ENCODE measurements around the gene ESYT3. TPM values are rescaled to one million over a fixed set of nuclear protein-coding genes. Genes with fewer than 3 reads are reported as not detected.

The ESYT3 gene
- total RNA-seq, result 0.09 TPM
- 0.27 TPM for polyA plus RNA-seq
- long read RNA-seq, donor 1, result 0 reads
- long read RNA-seq, donor 2, result 0 reads
- long read RNA-seq, donor 3, result 0 reads
- long read RNA-seq, donor 4, result 0 reads
- long read RNA-seq, donor 5, result 0 reads
- long read RNA-seq, donor 6, result 0 reads
- long read RNA-seq, donor 7, result 0 reads
- long read RNA-seq, donor 8, result 0 reads
- long read RNA-seq, donor 9, result 0 reads
- long read RNA-seq, donor 10, result 0 reads

DNA sequence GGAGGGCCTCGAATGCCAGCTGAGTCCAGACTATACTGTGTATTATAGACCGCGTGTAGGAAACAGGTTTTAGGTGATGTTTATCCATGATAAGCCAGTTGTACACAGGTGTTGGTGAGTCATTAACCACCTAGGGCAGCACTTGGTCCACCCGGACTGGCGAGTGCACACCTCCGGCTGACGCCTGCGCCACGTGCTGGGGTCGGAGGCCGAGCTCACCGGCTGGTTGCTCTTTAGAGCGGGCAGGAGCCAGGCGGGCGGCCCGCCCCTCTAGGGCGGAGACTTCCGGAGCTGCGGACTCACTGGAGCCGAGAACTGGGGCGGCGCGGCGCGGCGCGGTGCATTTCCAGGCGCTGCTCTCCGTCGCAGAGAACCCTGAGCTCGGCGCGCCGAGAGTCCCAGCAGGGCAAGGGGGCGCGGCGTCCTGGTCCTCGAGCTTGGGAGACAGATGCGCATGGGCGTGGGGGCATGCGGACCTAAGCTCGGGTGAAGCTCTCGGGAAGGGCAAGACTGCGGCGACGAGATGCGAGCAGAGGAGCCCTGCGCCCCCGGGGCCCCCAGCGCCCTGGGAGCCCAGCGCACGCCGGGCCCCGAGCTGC is at the start of gene ESYT3:
Gene ESYT3 (plus strand): TSS at position 341 of the 599 bp plus-strand sequence. CDS start 183 bp downstream, at position 524.
- Histone ChIP-seq H3K4me1 (ENCODE audit: control insufficient read depth in 2 of 2, insufficient read depth in 2 of 2, low read length in 2 of 2) (peaks cover 9 to 16% of the 10 kb centered on the region in 2 donors), H3K27me3 (ENCODE audit: control insufficient read depth in 2 of 2, insufficient read depth in 1 of 2, low read length in 1 of 2) (peaks cover 34 to 68% of the 10 kb centered on the region in 2 donors), H3K36me3 (ENCODE audit: control insufficient read depth in 2 of 2, insufficient read depth in 2 of 2, low read length in 1 of 2) (no peaks in the 10 kb centered on the region), H3K9me3 (ENCODE audit: control insufficient read depth in 2 of 2, insufficient read depth in 1 of 2, low read length in 1 of 2) (peaks cover 0 to 6% of the 10 kb centered on the region in 2 donors), H3K4me3 (ENCODE audit: low read length in 2 of 2) (peak within 1 kb of the TSS; percentile 18 to 41), H3K27ac (ENCODE audit: low read depth in 1 of 2, low read length in 1 of 2) (no peak within 1 kb of the TSS)
- WGBS, result 1% methylated on average over 54 of the region's 54 CpGs
- DNase-seq (ENCODE audit: low read depth in 6 of 9, low spot score in 9 of 9), result peak in 8 of 9 donors; percentile 19 to 72 (median 30)

DNA sequence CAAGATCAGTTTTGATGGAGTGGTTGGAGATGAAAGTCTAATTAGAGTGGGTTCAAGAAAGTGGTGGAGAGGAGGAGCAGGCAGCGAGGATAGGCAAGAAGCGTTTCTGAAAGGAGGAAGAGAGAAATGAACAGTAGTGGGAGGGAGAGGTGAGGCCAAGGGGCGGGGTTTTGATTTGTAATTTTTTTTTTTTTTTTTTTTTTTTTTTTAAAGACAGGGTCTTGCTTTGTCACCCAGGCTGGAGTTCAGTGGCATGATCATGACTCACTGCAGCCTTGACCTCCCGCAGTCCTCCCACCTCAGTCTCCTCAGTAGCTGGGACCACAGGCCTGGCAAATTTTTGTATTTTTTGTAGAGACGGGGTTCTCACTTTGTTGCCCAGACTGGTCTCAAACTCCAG is 49.4 kb upstream of the ESYT3 start:
- no peak overlapping the region for H3K27ac ChIP-seq (ENCODE audit: low read depth in 1 of 2, low read length in 1 of 2)
- 98% methylated on average over 5 of the region's 5 CpGs for WGBS

GRCh38 chr3:138389144-138389601 is 45.2 kb upstream of the ESYT3 start:
- 96% methylated on average over 6 of the region's 6 CpGs for WGBS
- Histone ChIP-seq H3K27me3 (ENCODE audit: control insufficient read depth in 2 of 2, insufficient read depth in 1 of 2, low read length in 1 of 2) (no peaks in the 10 kb centered on the region), H3K9me3 (ENCODE audit: control insufficient read depth in 2 of 2, insufficient read depth in 1 of 2, low read length in 1 of 2) (no peaks in the 10 kb centered on the region), H3K36me3 (ENCODE audit: control insufficient read depth in 2 of 2, insufficient read depth in 2 of 2, low read length in 1 of 2) (no peaks in the 10 kb centered on the region), H3K4me3 (ENCODE audit: low read length in 2 of 2) (no peak overlapping the region), H3K27ac (ENCODE audit: low read depth in 1 of 2, low read length in 1 of 2) (no peak overlapping the region), H3K4me1 (ENCODE audit: control insufficient read depth in 2 of 2, insufficient read depth in 2 of 2, low read length in 2 of 2) (no peaks in the 10 kb centered on the region)
- no peak for DNase-seq (ENCODE audit: low read depth in 6 of 9, low spot score in 9 of 9)

More for the DNA sequence above, 49.4 kb upstream of the ESYT3 start:
- no peak for DNase-seq (ENCODE audit: low read depth in 6 of 9, low spot score in 9 of 9)
- no peaks in the 10 kb centered on the region for H3K27me3 ChIP-seq (ENCODE audit: control insufficient read depth in 2 of 2, insufficient read depth in 1 of 2, low read length in 1 of 2)
- no peaks in the 10 kb centered on the region for H3K9me3 ChIP-seq (ENCODE audit: control insufficient read depth in 2 of 2, insufficient read depth in 1 of 2, low read length in 1 of 2)
- peaks cover 0 to 8% of the 10 kb centered on the region in 2 donors for H3K4me1 ChIP-seq (ENCODE audit: control insufficient read depth in 2 of 2, insufficient read depth in 2 of 2, low read length in 2 of 2)
- no peaks in the 10 kb centered on the region for H3K36me3 ChIP-seq (ENCODE audit: control insufficient read depth in 2 of 2, insufficient read depth in 2 of 2, low read length in 1 of 2)
- H3K4me3 ChIP-seq (ENCODE audit: low read length in 2 of 2), result no peak overlapping the region

- no peaks in the 10 kb centered on the region for H3K9me3 ChIP-seq (ENCODE audit: control insufficient read depth in 2 of 2, insufficient read depth in 1 of 2, low read length in 1 of 2)
- H3K4me1 ChIP-seq (ENCODE audit: control insufficient read depth in 2 of 2, insufficient read depth in 2 of 2, low read length in 2 of 2), result no peaks in the 10 kb centered on the region
- H3K36me3 ChIP-seq (ENCODE audit: control insufficient read depth in 2 of 2, insufficient read depth in 2 of 2, low read length in 1 of 2), result no peaks in the 10 kb centered on the region
- H3K4me3 ChIP-seq (ENCODE audit: low read length in 2 of 2), result no peak overlapping the region
- DNase-seq (ENCODE audit: low read depth in 6 of 9, low spot score in 9 of 9), result no peak
- no peaks in the 10 kb centered on the region for H3K27me3 ChIP-seq (ENCODE audit: control insufficient read depth in 2 of 2, insufficient read depth in 1 of 2, low read length in 1 of 2)
- no peak overlapping the region for H3K27ac ChIP-seq (ENCODE audit: low read depth in 1 of 2, low read length in 1 of 2)
- WGBS, result 94% methylated on average over 9 of the region's 9 CpGs
Measured at GRCh38 chr3:138389841-138390581, 44.4 kb upstream of the ESYT3 start.

DNA sequence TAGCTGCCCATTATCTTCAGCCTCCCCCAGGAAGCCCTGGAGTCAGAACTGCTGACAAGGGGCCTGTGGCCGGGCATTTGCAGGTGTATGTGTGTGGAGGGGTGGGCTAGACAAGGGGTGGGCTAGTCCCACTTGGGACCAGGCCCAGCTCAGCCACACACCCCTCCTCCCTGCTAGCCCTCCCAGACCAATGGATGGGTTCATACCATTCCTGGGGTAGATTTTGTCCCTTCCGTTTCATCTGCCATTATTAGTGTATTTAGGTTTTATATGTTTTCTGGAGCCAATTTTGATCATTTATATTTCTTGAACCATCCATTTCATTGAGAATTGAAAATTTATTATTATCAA is 43.9 kb upstream of the ESYT3 start:
- no peak for DNase-seq (ENCODE audit: low read depth in 6 of 9, low spot score in 9 of 9)
- WGBS, result 91% methylated on average over 2 of the region's 2 CpGs
- Histone ChIP-seq H3K27me3 (ENCODE audit: control insufficient read depth in 2 of 2, insufficient read depth in 1 of 2, low read length in 1 of 2) (no peaks in the 10 kb centered on the region), H3K27ac (ENCODE audit: low read depth in 1 of 2, low read length in 1 of 2) (no peak overlapping the region), H3K4me3 (ENCODE audit: low read length in 2 of 2) (no peak overlapping the region), H3K36me3 (ENCODE audit: control insufficient read depth in 2 of 2, insufficient read depth in 2 of 2, low read length in 1 of 2) (no peaks in the 10 kb centered on the region), H3K9me3 (ENCODE audit: control insufficient read depth in 2 of 2, insufficient read depth in 1 of 2, low read length in 1 of 2) (no peaks in the 10 kb centered on the region), H3K4me1 (ENCODE audit: control insufficient read depth in 2 of 2, insufficient read depth in 2 of 2, low read length in 2 of 2) (no peaks in the 10 kb centered on the region)

DNA sequence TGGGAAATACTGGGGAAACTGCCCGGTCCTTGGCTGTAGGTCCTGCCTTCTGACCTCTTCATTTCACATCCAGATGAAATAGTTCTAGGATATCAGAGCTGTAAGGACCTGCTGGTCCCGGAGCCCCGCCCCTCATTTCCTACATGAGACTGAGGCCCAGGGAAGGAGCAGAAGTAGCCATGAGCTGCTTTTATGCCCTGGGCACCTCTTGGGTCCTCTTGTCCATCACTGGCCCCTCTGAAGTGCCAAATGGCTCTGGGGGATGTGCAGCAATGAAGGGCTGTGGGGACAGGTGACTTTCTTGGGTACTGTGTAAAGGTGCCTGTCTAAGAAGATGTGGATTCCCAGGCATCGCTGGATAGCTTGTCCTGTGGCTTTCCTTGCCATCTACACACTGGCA is 40.3 kb upstream of the ESYT3 start:
- Histone ChIP-seq H3K27me3 (ENCODE audit: control insufficient read depth in 2 of 2, insufficient read depth in 1 of 2, low read length in 1 of 2) (no peaks in the 10 kb centered on the region), H3K9me3 (ENCODE audit: control insufficient read depth in 2 of 2, insufficient read depth in 1 of 2, low read length in 1 of 2) (no peaks in the 10 kb centered on the region), H3K27ac (ENCODE audit: low read depth in 1 of 2, low read length in 1 of 2) (no peak overlapping the region), H3K36me3 (ENCODE audit: control insufficient read depth in 2 of 2, insufficient read depth in 2 of 2, low read length in 1 of 2) (no peaks in the 10 kb centered on the region), H3K4me3 (ENCODE audit: low read length in 2 of 2) (no peak overlapping the region), H3K4me1 (ENCODE audit: control insufficient read depth in 2 of 2, insufficient read depth in 2 of 2, low read length in 2 of 2) (no peaks in the 10 kb centered on the region)
- 95% methylated on average over 4 of the region's 4 CpGs for WGBS
- DNase-seq (ENCODE audit: low read depth in 6 of 9, low spot score in 9 of 9), result no peak

- Histone ChIP-seq H3K9me3 (ENCODE audit: control insufficient read depth in 2 of 2, insufficient read depth in 1 of 2, low read length in 1 of 2) (no peaks in the 10 kb centered on the region), H3K27ac (ENCODE audit: low read depth in 1 of 2, low read length in 1 of 2) (no peak overlapping the region), H3K27me3 (ENCODE audit: control insufficient read depth in 2 of 2, insufficient read depth in 1 of 2, low read length in 1 of 2) (no peaks in the 10 kb centered on the region), H3K36me3 (ENCODE audit: control insufficient read depth in 2 of 2, insufficient read depth in 2 of 2, low read length in 1 of 2) (no peaks in the 10 kb centered on the region), H3K4me3 (ENCODE audit: low read length in 2 of 2) (no peak overlapping the region), H3K4me1 (ENCODE audit: control insufficient read depth in 2 of 2, insufficient read depth in 2 of 2, low read length in 2 of 2) (no peaks in the 10 kb centered on the region)
- DNase-seq (ENCODE audit: low read depth in 6 of 9, low spot score in 9 of 9), result no peak
- WGBS, result 98% methylated on average over 5 of the region's 5 CpGs
Measured at GRCh38 chr3:138394686-138395085, 39.7 kb upstream of the ESYT3 start.

- Histone ChIP-seq H3K27me3 (ENCODE audit: control insufficient read depth in 2 of 2, insufficient read depth in 1 of 2, low read length in 1 of 2) (no peaks in the 10 kb centered on the region), H3K4me3 (ENCODE audit: low read length in 2 of 2) (no peak overlapping the region), H3K36me3 (ENCODE audit: control insufficient read depth in 2 of 2, insufficient read depth in 2 of 2, low read length in 1 of 2) (no peaks in the 10 kb centered on the region), H3K4me1 (ENCODE audit: control insufficient read depth in 2 of 2, insufficient read depth in 2 of 2, low read length in 2 of 2) (no peaks in the 10 kb centered on the region), H3K9me3 (ENCODE audit: control insufficient read depth in 2 of 2, insufficient read depth in 1 of 2, low read length in 1 of 2) (no peaks in the 10 kb centered on the region), H3K27ac (ENCODE audit: low read depth in 1 of 2, low read length in 1 of 2) (no peak overlapping the region)
- 92% methylated on average over 12 of the region's 12 CpGs for WGBS
- DNase-seq (ENCODE audit: low read depth in 6 of 9, low spot score in 9 of 9), result no peak
Measured at GRCh38 chr3:138395865-138396751, 38.3 kb upstream of the ESYT3 start.
